Large intestine (tissue), 3 donors: ENCODE data around the gene TCF15. TPM values are rescaled to one million over a fixed set of nuclear protein-coding genes. Genes with fewer than 3 reads are reported as not detected.

ENCODE experiments used
- DNase-seq, 2 donors: peaks; one replicate each; pipeline versions ENCODE4 v3.0.0 to v3.0.0-alpha.2; 2013
- H3K27ac ChIP-seq: one replicate; pipeline ENCODE4 v1.5.1; 2013; ENCODE audit warnings: low read length
- H3K27me3 ChIP-seq: 2 replicates; pipeline ENCODE4 v1.6.1; 2013; ENCODE audit warnings: low read length; ENCODE audit not compliant: control insufficient read depth, insufficient read depth
- H3K36me3 ChIP-seq: 2 replicates; pipeline ENCODE4 v1.6.1; 2013; ENCODE audit warnings: low read length; ENCODE audit not compliant: control insufficient read depth, insufficient read depth
- H3K4me1 ChIP-seq: one replicate; pipeline ENCODE4 v1.6.1; 2013; ENCODE audit warnings: low read length; ENCODE audit not compliant: control insufficient read depth, insufficient read depth
- H3K4me3 ChIP-seq: one replicate; pipeline ENCODE4 v1.5.1; 2013; ENCODE audit warnings: low read length
- H3K9me3 ChIP-seq: one replicate; pipeline ENCODE4 v1.6.1; 2013; ENCODE audit warnings: mild to moderate bottlenecking, low read depth, low read length, moderate library complexity; ENCODE audit not compliant: control insufficient read depth
- WGBS: methylation state at CpG from one replicate; pipeline ENCODE4 v1.1.5; 2013; ENCODE audit warnings: low lambda C conversion rate; ENCODE audit not compliant: insufficient coverage; 5-methylcytosine and 5-hydroxymethylcytosine counted together
- polyA plus RNA-seq: library from polyadenylated mRNA; unstranded; fragments of 120-200 nt; gene quantifications from one replicate; pipeline ENCODE4 v1.2.1, GENCODE V29; 2013

TCF15 gene
- polyA plus RNA-seq, 1 donor = 0.64 TPM

GRCh38 chr20:651713-652614 is 41.9 kb upstream of the TCF15 start:
- Histone ChIP-seq H3K27ac (peak overlapping the region; percentile 61), H3K9me3 (no peaks in the 10 kb centered on the region), H3K36me3 (peaks cover 29% of the 10 kb centered on the region), H3K4me1 (peaks cover 18% of the 10 kb centered on the region), H3K27me3 (peaks cover 11% of the 10 kb centered on the region), H3K4me3 (peak overlapping the region; percentile 58)
- WGBS = 90% methylated on average over 2 of the region's 20 CpGs
- DNase-seq = peak; percentile 53 to 84

- peaks cover 20% of the 10 kb centered on the region for H3K4me1 ChIP-seq
- DNase-seq = no peak
- H3K27me3 ChIP-seq = peaks cover 2% of the 10 kb centered on the region
- H3K27ac ChIP-seq = no peak overlapping the region
- 82% methylated on average over 2 of the region's 5 CpGs for WGBS
- peaks cover 32% of the 10 kb centered on the region for H3K36me3 ChIP-seq
- H3K9me3 ChIP-seq = no peaks in the 10 kb centered on the region
- no peak overlapping the region for H3K4me3 ChIP-seq
These were observed 40.8 kb upstream of the TCF15 start for GRCh38 chr20:650954-651353.

- H3K27me3 ChIP-seq = no peaks in the 10 kb centered on the region
- no peaks in the 10 kb centered on the region for H3K9me3 ChIP-seq
- H3K27ac ChIP-seq = no peak overlapping the region
- peaks cover 24% of the 10 kb centered on the region for H3K4me1 ChIP-seq
- no peak overlapping the region for H3K4me3 ChIP-seq
- no CpG with 5 or more reads among the region's 5 CpGs for WGBS
- no peak for DNase-seq
- peaks cover 32% of the 10 kb centered on the region for H3K36me3 ChIP-seq
These were observed 40.2 kb upstream of the TCF15 start for GRCh38 chr20:650281-650680.

- peaks cover 4% of the 10 kb centered on the region for H3K27me3 ChIP-seq
- H3K4me3 ChIP-seq = no peak overlapping the region
- 100% methylated on average over 1 of the region's 2 CpGs for WGBS
- peaks cover 12% of the 10 kb centered on the region for H3K4me1 ChIP-seq
- H3K36me3 ChIP-seq = peaks cover 32% of the 10 kb centered on the region
- H3K27ac ChIP-seq = no peak overlapping the region
- DNase-seq = no peak
- no peaks in the 10 kb centered on the region for H3K9me3 ChIP-seq
These were observed 37.4 kb upstream of the TCF15 start for GRCh38 chr20:647479-648019.

GRCh38 chr20:646868-647233 is 36.7 kb upstream of the TCF15 start:
- Histone ChIP-seq H3K9me3 (no peaks in the 10 kb centered on the region), H3K27me3 (peaks cover 4% of the 10 kb centered on the region), H3K36me3 (peaks cover 32% of the 10 kb centered on the region), H3K4me1 (peaks cover 6% of the 10 kb centered on the region), H3K4me3 (no peak overlapping the region), H3K27ac (no peak overlapping the region)
- no CpG with 5 or more reads among the region's 2 CpGs for WGBS
- DNase-seq = no peak

- peaks cover 5% of the 10 kb centered on the region for H3K27me3 ChIP-seq
- no peak for DNase-seq
- no peak overlapping the region for H3K4me3 ChIP-seq
- H3K9me3 ChIP-seq = no peaks in the 10 kb centered on the region
- peaks cover 32% of the 10 kb centered on the region for H3K36me3 ChIP-seq
- H3K4me1 ChIP-seq = peaks cover 6% of the 10 kb centered on the region
- WGBS = no CpG with 5 or more reads among the region's 10 CpGs
- no peak overlapping the region for H3K27ac ChIP-seq
These were observed 36.2 kb upstream of the TCF15 start for GRCh38 chr20:646107-646867.

GRCh38 chr20:645318-646106 is 35.4 kb upstream of the TCF15 start:
- H3K9me3 ChIP-seq = no peaks in the 10 kb centered on the region
- peaks cover 28% of the 10 kb centered on the region for H3K36me3 ChIP-seq
- WGBS = no CpG with 5 or more reads among the region's 20 CpGs
- peaks cover 6% of the 10 kb centered on the region for H3K4me1 ChIP-seq
- peak; percentile 49 to 60 for DNase-seq
- no peak overlapping the region for H3K27ac ChIP-seq
- H3K4me3 ChIP-seq = no peak overlapping the region
- H3K27me3 ChIP-seq = peaks cover 7% of the 10 kb centered on the region

GRCh38 chr20:644692-645317 is 34.7 kb upstream of the TCF15 start:
- Histone ChIP-seq H3K27me3 (peaks cover 10% of the 10 kb centered on the region), H3K4me1 (peaks cover 6% of the 10 kb centered on the region), H3K4me3 (no peak overlapping the region), H3K36me3 (peaks cover 24% of the 10 kb centered on the region), H3K27ac (no peak overlapping the region), H3K9me3 (no peaks in the 10 kb centered on the region)
- no peak for DNase-seq
- 90% methylated on average over 2 of the region's 11 CpGs for WGBS

GRCh38 chr20:642398-643174 is 32.5 kb upstream of the TCF15 start:
- H3K4me1 ChIP-seq = peaks cover 6% of the 10 kb centered on the region
- H3K27me3 ChIP-seq = peaks cover 10% of the 10 kb centered on the region
- no peak overlapping the region for H3K4me3 ChIP-seq
- no peaks in the 10 kb centered on the region for H3K9me3 ChIP-seq
- H3K27ac ChIP-seq = no peak overlapping the region
- WGBS = 10% methylated on average over 4 of the region's 57 CpGs
- DNase-seq = peak; percentile 29 to 34
- peaks cover 9% of the 10 kb centered on the region for H3K36me3 ChIP-seq
